Measurements from ENCODE around the gene PTPDC1.

PTPDC1 gene

DNA sequence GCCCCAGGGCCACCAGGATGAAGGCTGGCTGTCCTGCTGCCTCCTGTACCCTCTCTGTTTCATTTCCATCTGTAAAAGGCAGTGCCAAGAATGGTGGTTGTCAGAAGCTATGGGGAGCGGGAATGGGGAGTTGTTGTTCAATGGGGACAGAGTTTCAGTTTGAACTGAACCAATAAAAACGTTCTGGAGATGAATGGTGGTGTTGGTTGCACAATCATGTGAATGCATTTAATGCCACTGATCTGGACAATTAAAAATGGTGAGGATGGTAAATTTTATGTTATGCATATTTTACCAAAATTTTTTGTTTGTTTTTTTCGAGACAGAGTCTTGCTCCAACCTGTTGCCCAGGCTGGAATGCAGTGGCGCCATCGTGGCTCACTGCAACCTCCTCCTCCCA lies 58.1 kb downstream of the PTPDC1 start:
- no peak for DNase-seq

DNA sequence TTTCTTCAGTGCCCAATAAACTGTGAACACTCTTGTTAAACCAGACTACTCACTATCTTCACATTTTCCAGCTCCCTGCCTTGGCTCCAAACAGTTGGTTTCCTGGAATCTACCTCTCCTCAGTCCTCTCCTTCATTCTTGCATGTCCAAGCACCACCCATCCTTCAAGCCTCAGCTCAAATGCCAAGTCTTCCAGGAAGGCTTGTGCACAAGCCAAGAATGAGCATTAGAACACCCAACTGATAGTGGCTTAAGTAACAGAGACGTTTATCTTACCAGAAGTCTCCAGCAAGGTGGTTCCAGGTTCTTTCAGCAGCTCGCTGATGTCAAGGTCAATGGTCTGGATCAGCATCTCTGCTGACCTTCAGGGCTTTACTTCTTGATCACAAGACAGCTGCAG lies 60.1 kb downstream of the PTPDC1 start:
- DNase-seq, result no peak

DNA sequence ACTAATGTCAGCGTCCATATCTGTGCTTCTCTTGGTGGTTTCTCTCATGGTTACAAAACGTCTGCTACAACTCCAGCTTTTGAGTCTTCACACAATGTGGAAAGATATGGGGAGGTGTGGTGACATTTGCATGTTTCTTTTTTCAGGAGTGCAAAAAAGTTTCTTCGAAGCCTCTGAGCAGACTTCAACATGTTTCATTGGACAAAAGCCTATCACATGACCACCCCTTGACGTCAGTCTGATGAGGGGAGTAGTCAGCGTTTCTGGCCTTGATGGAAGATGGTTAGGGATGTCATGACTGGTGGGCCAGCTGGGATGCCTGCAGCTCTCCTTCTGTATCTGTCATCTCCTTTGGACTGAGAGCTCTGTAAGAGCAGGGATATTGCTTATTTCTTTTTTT lies 61.4 kb downstream of the PTPDC1 start:
- no peak for DNase-seq

DNA sequence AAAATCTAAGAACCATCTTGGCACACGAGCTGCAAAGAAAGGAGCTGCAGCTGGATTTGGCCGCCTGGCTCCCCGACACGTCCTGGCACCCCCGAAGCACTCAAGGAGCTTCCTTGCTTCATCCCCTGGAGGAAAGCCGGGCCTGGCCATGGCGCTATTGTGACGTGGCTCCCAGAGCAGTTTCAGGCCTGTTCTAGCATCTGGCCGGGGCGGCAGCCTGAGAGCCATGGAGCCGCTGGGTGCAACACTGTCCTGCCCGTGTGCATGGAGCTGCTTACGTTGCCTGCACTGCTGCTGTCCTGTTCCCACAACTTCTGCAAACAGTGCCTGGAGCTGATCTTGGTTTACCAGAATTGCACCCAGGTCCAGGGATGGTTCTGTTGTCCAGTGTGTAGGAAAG lies 63.5 kb downstream of the PTPDC1 start:
- no peak for DNase-seq

DNA sequence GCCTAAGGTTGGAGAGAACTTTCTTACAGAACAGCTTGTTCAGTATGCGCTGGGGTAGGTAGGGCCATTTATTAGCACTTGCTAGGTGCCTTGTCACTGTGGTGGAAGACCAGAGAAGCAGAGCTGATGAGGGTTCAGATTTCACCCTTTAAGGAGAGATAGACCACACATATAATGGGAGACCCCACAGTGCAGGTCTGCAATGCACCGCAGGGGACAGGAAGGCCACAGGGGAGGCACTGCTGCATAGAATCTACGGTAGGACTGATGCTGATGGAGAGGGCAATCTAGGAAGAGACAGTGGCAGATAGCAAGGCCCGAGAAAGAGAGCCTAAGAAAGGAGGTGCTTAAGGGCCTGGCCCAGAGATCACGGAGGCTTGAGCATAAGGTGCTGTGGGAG lies 64.2 kb downstream of the PTPDC1 start:
- DNase-seq, result no peak

DNA sequence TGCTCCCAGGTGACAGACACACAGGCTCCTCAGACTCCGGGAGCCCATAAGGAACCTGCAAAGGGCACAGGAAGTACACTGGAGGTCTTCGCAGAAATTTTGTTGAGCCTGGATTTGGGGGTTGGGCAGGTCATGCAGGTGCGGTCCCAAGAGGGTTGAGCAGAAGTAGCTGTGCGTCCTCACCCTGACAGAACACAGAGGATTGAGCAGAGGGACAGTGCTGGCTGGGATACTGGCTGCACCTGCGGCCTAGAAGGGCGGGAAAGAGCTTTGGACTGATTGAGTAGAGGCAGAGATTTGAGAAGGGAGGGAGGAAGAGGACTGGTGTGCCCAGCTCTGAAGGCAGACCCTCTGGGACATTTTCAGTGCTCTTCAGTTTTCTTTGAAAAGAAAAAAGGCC lies 65.4 kb downstream of the PTPDC1 start:
- DNase-seq, result no peak

DNA sequence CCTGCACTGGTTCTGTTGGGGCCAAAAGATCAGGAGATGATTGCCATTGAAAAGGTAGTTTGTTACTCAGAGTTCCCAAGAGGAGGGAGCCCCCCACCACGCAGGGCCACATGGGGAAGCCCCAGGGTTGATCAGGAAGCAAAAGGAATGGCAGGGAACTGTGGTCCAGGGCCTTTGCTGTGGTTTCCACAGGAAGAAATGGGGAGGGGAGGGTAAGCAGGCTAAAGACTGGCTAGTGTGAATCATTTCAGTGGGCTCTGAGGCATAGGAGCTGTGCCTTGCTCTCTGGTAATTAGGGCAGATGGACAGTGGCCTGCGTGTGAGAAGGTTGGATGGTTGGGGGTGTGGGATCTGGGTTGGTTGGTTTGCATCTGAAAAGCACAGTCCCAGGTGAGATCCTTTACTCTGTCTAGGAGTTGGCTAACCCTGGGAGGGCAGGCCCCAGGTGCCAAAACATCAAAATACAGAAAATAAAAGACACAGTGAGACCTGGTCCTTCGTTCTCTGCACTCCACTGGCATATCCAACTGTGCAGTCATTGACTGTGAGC lies 66.1 kb downstream of the PTPDC1 start:
- DNase-seq, result no peak

DNA sequence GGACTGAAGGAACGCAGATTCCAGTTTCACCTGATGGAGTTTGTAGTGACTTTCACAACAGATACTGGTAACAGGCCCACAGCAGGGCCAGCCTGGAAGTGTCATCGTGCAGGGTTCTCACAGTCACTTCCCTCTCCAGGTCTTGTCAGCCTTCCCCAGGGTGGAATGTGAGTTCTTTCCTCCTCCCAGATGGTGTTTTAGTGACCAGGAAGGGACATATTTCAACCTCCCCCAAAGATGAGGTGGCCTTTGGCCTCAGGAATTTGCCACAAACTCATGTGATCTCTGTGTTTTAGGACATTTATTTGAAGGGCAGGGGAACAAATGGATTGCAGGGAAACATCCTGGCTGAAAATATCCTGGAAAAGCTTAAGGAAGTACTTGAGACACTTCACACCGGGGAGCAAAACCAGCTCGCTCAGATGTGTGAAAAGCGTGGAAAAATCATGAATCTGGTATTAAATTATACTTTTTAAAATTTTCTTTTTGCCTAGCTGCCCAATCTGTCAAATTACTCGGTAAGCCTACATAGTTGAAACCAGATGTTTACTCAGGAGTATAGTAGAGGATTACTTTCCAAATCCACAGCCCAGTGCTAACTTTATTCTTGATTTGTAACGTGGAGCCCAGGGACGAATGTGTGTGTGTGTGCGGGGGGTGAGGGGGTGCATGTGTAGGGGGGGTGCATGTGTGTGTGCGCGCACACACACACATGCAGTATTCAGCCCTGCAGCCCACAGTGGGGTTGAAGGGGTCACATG lies 66.8 kb downstream of the PTPDC1 start:
- DNase-seq, result no peak

DNA sequence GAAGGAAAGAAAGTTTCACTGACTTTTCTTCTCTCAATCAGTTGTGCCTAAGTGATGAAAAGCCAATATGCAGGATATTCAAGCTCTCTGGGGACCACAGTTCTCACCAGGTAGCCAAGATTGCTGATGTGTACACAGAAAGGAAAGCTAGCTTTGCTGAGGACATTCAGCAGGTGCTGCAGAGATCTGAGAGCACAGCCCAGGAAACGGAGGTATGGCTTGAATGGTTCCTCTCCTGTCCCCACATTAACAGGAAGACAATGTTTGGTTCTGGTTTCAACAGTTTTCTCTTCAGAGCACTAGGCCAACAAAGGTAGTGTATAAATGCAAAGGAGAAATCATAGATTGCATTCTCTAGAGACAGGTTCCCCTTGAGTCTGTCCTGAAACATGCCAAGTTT lies 69.6 kb downstream of the PTPDC1 start:
- no peak for DNase-seq

DNA sequence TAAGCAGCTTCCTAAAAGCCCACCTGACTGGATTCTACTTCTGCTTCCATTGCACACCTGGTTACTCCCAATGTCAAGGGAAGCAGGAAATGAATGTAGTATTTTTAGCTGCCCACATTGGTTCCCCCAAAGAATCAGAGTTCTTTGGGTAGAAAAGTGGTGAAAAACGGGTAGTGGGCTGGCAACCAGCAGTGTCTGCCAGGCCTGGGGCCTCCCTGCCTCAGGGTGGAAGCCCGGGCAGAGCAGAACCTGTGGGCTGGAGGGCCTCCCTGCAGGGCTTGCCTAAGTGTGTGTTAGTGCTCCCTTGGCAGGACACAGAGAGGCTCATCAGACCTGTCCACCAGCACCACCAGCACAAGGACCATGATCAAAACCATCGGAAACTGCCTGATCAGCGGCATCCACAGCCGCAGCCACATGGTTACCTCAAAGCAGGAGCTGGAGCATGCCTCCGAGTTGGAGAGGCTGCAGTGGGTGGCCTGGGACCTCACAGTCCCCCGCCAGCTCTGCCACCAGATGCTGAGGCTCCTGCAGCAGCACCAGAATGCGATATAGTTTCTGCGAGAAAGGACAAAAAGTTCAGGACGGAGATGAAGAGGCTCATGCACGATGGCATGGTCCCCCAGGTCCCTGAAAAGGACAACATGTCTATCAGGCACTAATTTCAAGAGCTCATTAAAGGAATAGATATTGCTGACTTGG lies 72.2 kb downstream of the PTPDC1 start:
- no peak for DNase-seq

DNA sequence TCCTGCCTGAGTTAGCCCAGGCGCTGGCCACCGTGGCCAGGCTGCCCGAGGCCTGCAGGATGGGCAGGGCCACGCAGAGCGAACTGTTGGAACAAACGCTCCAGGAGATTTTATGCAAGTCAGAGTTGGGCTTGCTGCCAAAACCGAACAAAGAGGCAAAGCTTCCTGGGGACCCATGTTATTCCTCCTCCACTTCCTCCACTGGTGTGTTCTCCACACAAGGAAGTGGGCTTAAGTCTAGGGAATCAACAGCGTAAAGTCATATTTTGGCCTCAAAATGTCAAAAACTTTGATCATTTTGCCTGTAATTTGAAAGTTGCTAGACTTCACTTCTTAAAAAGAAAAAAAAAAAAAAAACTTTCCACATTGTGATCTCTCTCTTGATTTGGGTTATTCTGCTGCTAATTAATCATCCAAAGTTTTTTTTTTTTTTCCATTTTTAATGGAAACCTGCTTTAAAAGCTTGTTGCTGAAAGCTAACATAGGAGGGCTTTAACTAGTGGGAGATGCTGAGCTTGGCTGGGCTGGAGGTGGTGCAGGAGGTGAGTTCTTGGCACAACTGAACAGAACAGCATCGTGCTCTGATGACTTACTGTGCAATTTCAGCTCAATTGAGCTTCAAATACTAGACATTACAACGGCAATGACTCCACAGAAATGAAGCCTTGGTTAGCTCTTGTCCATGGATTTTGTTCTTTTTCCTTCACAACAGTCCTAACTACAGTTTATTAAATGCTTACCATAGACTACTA lies 73.0 kb downstream of the PTPDC1 start:
- DNase-seq, result peak; percentile 17
